Measurements from ENCODE around the gene DCP2.

DNA sequence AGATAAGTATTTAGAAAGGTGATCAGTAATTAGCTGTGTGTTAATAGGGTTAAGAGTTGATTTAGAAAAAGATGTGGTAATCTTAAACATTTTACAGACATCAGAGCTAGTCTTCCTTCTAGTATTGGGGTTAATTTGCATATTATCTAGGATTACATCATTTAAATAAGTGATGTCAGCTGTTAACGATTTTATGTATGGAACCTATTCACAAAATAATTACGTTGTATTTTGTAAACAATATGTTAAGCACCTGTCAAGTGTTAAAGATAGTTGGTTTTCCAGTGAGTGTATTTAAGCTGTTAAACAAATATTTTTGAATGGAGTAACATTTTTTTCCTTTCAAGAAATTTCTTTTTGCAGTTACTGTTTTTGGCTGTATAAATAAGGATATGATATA, 2.2 kb downstream of the DCP2 start:
- TF ChIP-seq, protein P1, sequence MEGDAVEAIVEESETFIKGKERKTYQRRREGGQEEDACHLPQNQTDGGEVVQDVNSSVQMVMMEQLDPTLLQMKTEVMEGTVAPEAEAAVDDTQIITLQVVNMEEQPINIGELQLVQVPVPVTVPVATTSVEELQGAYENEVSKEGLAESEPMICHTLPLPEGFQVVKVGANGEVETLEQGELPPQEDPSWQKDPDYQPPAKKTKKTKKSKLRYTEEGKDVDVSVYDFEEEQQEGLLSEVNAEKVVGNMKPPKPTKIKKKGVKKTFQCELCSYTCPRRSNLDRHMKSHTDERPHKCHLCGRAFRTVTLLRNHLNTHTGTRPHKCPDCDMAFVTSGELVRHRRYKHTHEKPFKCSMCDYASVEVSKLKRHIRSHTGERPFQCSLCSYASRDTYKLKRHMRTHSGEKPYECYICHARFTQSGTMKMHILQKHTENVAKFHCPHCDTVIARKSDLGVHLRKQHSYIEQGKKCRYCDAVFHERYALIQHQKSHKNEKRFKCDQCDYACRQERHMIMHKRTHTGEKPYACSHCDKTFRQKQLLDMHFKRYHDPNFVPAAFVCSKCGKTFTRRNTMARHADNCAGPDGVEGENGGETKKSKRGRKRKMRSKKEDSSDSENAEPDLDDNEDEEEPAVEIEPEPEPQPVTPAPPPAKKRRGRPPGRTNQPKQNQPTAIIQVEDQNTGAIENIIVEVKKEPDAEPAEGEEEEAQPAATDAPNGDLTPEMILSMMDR (conservative IDR thresholded peaks at IDR 0.05 in 1 of 2, IDR thresholded peaks at IDR 0.05 in 1 of 2; ENCODE audit: low read depth in 1 of 2, low read length in 2 of 2), result no peak
- TF ChIP-seq EZH2 (IDR thresholded peaks at IDR 0.05; ENCODE audit: low read length, missing control alignments), result no peak

All from fibroblast of lung (primary cell).